GM20431 (cell line): Measurements from ENCODE around the gene SELENOS.

Experiments used
- in situ Hi-C: fragments of 300-500 bp; cut with MseI, MboI; formaldehyde crosslinking; loops from one replicate; pipeline ENCODE4 v1.15.0; 2020; ENCODE audit warnings: low sequenced_read_pairs; ENCODE audit not compliant: unreplicated experiment

Gene SELENOS

DNA sequence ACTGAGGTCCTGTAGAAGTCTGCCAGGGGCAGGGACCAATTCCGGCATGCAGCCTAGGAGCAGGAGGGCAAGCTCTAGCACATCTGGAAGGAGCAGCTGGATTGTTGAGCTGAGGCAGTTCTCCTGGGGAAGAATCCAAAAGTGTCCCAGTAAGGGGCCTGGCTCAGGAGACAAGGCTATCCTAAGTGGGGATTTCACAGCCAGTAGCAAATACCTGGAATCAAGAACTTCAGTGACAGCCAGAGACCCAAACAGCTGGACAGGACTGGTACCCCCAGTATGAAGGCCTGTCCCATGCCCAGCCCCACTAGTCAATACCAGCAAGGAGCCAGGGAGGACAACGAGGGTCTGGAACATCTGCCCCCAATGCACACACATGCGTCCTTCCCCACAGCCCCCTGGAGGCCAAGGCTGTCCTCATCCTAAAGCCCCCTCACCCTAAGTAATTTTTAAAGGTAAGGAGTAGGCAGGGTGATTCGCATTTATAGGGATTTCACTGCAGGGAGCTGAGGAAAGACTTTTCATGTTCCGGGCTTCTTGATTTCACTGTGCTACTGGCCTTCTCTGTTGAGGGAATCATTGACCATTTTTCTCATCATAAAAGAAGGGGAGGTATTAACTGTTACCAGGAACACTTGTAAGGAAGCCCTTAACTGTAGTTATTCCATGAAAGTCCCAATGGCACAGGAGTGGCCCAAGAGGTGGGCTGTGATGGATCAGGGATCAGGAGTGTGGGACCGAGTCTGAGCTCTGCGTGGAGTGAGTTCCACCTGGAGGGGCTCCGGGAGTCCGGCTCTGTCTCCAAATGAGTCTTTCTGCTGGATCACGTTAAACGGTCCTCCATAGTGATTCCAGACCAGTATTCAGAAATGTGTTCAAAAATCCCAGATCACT is 22.9 kb downstream of the SELENOS start:
- in situ Hi-C loops: loop anchor here (10.0 kb wide), 1 partner anchor 130 kb away; no protein-coding TSS in a partner anchor

- in situ Hi-C loops: loop anchor here (10.0 kb wide), 1 partner anchor 128 kb away; no protein-coding TSS in a partner anchor
These were observed 24.4 kb downstream of the SELENOS start for GRCh38 chr15:101252836-101253235.

GRCh38 chr15:101251830-101252820 is 25.2 kb downstream of the SELENOS start, which contains the start of gene CHSY1:
Gene CHSY1 (minus strand): TSS chr15:101252048. CDS start chr15:101251456, 592 bp downstream.
- in situ Hi-C loops: loop anchor here (10.0 kb wide), 1 partner anchor 127 kb away; no protein-coding TSS in a partner anchor

- in situ Hi-C loops: loop anchor here (10.0 kb wide), 1 partner anchor 126 kb away; no protein-coding TSS in a partner anchor
These were observed 26.1 kb downstream of the SELENOS start for GRCh38 chr15:101250873-101251829.

DNA sequence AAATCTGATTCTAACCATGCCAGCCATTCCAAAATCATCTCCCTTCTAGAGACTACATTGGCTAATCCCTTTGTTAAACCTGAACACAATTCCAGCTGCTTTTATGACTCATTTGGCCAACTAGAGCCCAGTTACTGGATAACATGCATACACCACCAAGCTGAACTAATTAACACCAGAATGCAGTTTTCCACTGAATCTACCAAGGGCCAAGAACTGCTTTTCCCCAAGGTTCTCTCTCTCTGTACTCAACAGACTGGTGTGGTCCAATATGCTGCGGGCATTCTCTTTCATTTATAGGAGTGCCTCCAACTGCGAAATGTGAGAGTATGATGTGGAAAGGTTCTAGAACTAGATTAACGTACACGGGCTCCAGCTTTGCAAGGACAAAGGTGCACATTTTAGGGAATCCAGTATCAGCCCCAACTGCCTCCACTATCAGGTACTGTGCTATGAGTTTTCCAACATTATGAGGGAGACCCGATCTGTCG is 26.9 kb downstream of the SELENOS start:
- in situ Hi-C loops: loop anchor here (10.0 kb wide), 1 partner anchor 126 kb away; no protein-coding TSS in a partner anchor

DNA sequence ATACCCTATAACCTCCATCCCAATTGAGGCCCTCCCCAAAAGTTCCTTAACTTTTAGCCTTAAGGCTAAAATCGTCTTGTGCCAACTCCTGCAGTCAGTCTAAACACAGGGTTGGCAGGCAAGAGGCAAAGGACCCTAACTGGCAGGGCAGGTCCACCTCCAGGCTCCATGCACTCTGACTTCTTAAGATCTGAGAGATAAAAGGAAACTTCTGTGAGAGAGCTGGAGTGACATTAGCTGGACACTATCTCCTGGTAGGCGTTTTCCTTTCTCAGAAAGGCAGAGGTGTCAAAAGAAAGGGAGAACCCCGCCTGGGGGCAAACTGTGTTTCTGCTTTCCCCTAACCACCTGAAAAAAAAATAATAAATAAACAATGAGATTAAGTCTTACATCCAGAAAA is 29.0 kb downstream of the SELENOS start:
- in situ Hi-C loops: no loop called here

DNA sequence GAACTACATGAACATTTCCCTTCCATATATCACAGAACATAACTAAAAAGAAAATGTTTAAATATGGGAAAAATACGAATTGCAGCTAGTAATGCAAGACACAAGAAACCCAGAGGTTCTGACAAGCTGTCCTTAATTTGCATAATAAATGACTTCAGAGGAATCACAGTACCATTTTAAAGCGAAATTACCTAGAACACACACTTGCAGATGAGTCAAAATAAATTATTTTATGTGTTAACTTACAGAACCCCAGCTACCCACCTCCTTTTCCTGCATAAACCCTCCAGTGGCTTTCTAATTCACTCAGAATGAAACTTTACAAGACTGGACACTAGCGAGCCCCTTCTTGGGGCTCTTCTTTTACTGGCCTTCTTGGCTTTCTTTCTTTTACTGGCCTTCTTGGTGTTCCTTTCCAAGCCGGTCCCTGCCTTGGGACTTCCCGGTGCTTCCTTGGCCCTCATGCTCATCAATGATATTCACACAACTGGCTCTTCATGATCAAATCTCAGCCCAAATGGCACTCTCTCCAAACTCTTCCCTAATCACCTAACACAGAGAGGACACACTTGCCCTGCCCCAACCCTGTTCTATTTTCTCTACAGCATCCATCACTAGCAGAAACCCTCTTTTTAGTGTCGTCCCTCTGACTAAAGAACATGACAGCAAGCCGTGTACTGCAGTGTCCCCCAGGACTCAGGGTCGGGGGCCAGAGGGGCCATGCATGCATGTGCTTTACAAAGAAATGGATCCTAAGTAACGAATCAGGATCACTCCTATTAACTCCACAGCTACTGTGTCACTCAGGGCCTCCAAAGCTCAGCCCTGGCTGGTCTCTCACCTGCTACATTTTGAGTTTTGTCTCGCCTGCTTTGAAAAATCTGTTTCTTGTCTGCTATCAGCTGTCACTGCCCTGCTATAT is 30.2 kb downstream of the SELENOS start:
- in situ Hi-C loops: no loop called here

GRCh38 chr15:101246391-101246790 is 30.9 kb downstream of the SELENOS start:
- in situ Hi-C loops: no loop called here

DNA sequence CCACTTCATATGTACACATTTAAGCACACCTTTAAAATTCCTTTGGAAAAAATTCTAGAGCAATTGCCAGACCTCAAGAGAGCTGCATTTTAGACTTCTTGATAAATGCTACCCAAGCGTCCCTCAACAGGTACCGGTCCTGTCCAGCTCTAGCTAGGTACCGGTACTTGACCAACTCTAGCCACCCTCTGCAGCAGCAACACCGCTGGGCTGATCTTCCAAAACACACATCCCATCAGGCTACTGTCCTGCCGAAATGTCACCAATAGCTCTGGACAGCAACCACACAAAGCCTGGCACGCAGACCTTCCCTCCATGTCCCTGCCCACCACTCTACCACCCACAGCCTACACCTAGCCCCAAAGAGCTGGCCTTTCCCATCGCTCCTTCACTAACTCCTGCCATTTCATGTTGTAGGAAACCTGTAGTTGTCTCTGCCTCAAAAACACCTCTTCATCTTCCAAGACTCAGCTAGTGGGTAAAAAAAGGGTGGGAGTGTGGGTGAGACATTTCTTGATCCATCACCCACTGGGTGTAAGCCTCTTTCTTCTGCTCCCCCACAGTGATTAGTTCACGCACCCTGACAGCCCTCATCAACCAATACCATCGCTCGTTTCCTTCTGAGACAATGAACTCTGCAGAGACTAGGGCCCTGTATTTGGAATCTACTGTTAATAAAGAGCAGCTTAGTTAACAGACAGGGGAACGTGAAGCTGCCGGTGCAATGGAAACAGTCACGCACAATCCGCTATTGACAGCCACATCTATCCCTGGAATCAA is 32.2 kb downstream of the SELENOS start:
- in situ Hi-C loops: no loop called here

- in situ Hi-C loops: no loop called here
These were observed 33.1 kb downstream of the SELENOS start for GRCh38 chr15:101244036-101244781.

GRCh38 chr15:101243420-101243819 is 33.9 kb downstream of the SELENOS start:
- in situ Hi-C loops: no loop called here

- in situ Hi-C loops: no loop called here
These were observed 34.3 kb downstream of the SELENOS start for GRCh38 chr15:101242999-101243336.

DNA sequence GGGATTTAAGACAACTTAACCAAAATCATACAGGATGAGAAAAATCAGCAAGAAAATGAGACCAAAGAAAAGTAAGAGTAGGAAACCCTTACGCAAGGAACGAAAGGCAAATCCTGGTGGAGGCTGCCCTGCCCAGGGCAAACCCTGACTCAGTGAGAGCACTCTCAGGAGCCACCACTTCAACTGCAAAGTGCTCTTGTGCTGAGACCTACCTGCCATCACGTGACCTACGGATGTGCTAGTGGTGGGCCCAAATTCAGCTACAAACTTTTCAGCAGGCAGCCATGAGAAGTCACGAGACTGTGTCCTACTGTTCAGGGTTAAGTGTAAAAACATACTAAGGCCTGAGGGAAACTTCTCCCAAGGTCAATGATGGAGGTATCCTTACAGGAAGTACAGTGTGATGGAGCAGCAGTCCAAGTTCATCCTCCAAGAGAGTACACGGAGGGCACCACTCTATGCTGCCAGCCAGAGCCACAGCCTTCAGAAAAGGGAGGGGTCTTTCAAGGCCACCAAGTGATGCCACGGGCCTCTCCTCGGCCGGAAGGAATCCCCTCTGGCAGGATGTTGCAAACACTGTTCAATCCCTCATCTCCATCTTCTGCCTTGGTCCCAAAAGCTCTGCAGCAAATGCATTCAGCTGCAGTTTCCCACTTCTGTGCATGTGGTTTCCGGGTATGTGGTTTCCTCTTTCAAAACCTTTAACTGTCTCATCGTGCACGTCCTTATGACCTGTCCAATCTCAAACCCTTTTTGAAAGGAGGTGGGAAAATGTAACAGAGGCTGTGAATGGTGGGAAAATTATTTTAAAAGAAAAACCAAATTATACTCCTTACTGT is 34.9 kb downstream of the SELENOS start:
- in situ Hi-C loops: no loop called here

GRCh38 chr15:101240358-101240757 is 36.9 kb downstream of the SELENOS start:
- in situ Hi-C loops: no loop called here

DNA sequence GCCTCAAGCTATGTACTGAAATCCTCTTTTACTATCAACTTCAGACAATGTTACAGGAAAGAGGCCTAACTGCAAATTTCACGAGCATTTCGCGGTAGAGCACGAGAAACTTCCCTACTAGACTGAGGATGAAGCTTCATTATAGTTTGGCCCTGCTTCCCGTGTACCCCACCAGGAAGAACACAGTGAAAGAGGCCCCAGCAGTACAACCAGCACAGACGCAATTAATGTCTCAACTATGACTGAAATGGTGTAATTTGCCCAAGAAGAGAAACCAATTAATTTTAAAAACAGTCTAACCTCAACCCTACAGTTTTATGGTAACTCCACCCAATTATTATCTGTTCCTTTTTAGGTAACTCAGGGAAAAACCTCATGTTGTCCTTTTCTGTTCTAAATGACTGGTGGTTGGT is 37.6 kb downstream of the SELENOS start:
- in situ Hi-C loops: no loop called here

DNA sequence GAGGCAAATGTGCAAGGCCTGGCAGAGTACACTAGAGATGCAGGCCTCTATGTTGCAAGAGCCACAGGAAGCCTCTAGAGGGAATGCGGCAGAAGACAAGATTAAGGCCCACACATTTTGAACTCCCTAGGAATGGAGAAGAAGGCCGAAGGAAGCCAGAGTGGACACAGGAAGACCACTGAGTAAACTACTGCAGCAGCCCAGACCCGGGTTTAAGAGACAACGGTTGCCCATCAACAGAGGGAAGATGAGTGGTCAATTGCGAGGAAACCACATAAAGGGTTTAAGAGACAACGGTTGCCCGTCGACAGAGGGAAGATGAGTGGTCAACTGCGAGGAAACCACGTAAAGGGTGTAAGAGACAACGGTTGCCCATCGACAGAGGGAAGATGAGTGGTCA is 40.0 kb downstream of the SELENOS start:
- in situ Hi-C loops: no loop called here
